Thymus (tissue), 14 donors: ENCODE results near the gene DDX17. TPM values are rescaled to one million over a fixed set of nuclear protein-coding genes. Genes with fewer than 3 reads are reported as not detected.
A peak's percentile ranks its signal among the peaks of the same experiment; 100 is the strongest.

Experiments used
- DNase-seq, 9 donors: peaks; one replicate each; pipeline ENCODE4 v3.0.0-alpha.2; 2013; ENCODE audit warnings: low spot score in 9 of 9, low read depth in 6 of 9, missing footprints in 1 of 9
- H3K27ac ChIP-seq, 2 donors: one replicate each; pipeline ENCODE4 v1.5.1; 2013; ENCODE audit warnings: control low read depth in 1 of 2, low read depth in 1 of 2, low read length in 1 of 2, mild to moderate bottlenecking in 1 of 2, moderate library complexity in 1 of 2
- H3K27me3 ChIP-seq, 2 donors: one replicate each; pipeline ENCODE4 v1.5.1; 2013; ENCODE audit warnings: low read length in 1 of 2; ENCODE audit not compliant: control insufficient read depth in 2 of 2, insufficient read depth in 1 of 2
- H3K36me3 ChIP-seq, 2 donors: one replicate each; pipeline ENCODE4 v1.5.1; 2013; ENCODE audit warnings: low read length in 1 of 2, mild to moderate bottlenecking in 1 of 2, moderate library complexity in 1 of 2; ENCODE audit not compliant: control insufficient read depth in 2 of 2, insufficient read depth in 2 of 2
- H3K4me1 ChIP-seq, 2 donors: one replicate each; pipeline ENCODE4 v1.5.1; 2013; ENCODE audit warnings: low read length in 2 of 2; ENCODE audit not compliant: control insufficient read depth in 2 of 2, insufficient read depth in 2 of 2
- H3K4me3 ChIP-seq, 2 donors: one replicate each; pipeline ENCODE4 v1.5.1; 2013; ENCODE audit warnings: low read length in 2 of 2, control low read depth in 1 of 2, mild to moderate bottlenecking in 1 of 2
- H3K9me3 ChIP-seq, 2 donors: one replicate each; pipeline ENCODE4 v1.5.1; 2013; ENCODE audit warnings: low read length in 1 of 2, mild to moderate bottlenecking in 1 of 2; ENCODE audit not compliant: control insufficient read depth in 2 of 2, insufficient read depth in 1 of 2
- WGBS: extraction: QIAGEN DNeasy Blood & Tissue Kit; methylation state at CpG from one replicate; pipeline ENCODE4 v1.1.7; 2013; 5-methylcytosine and 5-hydroxymethylcytosine counted together
- long read RNA-seq, 10 donors: transcript quantifications; one replicate each; lab custom pipeline, GENCODE V29; 2026
- polyA plus RNA-seq: library from polyadenylated mRNA; stranded (reverse); fragments of 200-250 nt; gene quantifications from one replicate; pipeline ENCODE4 v1.2.3, GENCODE V29; 2013
- total RNA-seq: library from RNA; stranded (reverse); fragments of 120-200 nt; gene quantifications from one replicate; pipeline ENCODE4 v1.2.4, GENCODE V29; 2013
- donor health status: healthy.

DDX17 gene
- total RNA-seq (402 TPM), polyA plus RNA-seq (325 TPM)
- long read RNA-seq, donor 1, transcript DDX17-204 (2 exons, 1,853 nt): major isoform, 7 of 64 reads
- long read RNA-seq, donor 1, partial matches to known transcripts: 57 of 64 reads
- long read RNA-seq, donor 1, other reads (novel, unspliced or antisense): 0 of 64 reads
- long read RNA-seq, donor 2, full-length matches to known transcripts: 82 of 466 reads
- long read RNA-seq, donor 2, partial matches to known transcripts: 384 of 466 reads
- long read RNA-seq, donor 2, other reads (novel, unspliced or antisense): 0 of 466 reads
- long read RNA-seq, donor 3, full-length matches to known transcripts: 82 of 401 reads
- long read RNA-seq, donor 3, partial matches to known transcripts: 319 of 401 reads
- long read RNA-seq, donor 3, other reads (novel, unspliced or antisense): 0 of 401 reads
- long read RNA-seq, donor 4, full-length matches to known transcripts: 34 of 152 reads
- long read RNA-seq, donor 4, partial matches to known transcripts: 118 of 152 reads
- long read RNA-seq, donor 4, other reads (novel, unspliced or antisense): 0 of 152 reads
- long read RNA-seq, donor 5, full-length matches to known transcripts: 94 of 670 reads
- long read RNA-seq, donor 5, partial matches to known transcripts: 576 of 670 reads
- long read RNA-seq, donor 5, other reads (novel, unspliced or antisense): 0 of 670 reads
- long read RNA-seq, donor 6, full-length matches to known transcripts: 64 of 201 reads
- long read RNA-seq, donor 6, partial matches to known transcripts: 137 of 201 reads
- long read RNA-seq, donor 6, other reads (novel, unspliced or antisense): 0 of 201 reads
- long read RNA-seq, donor 7, full-length matches to known transcripts: 51 of 176 reads
- long read RNA-seq, donor 7, partial matches to known transcripts: 125 of 176 reads
- long read RNA-seq, donor 7, other reads (novel, unspliced or antisense): 0 of 176 reads
- long read RNA-seq, donor 8, full-length matches to known transcripts: 27 of 118 reads
- long read RNA-seq, donor 8, partial matches to known transcripts: 91 of 118 reads
- long read RNA-seq, donor 8, other reads (novel, unspliced or antisense): 0 of 118 reads
- long read RNA-seq, donor 9, full-length matches to known transcripts: 45 of 162 reads
- long read RNA-seq, donor 9, partial matches to known transcripts: 117 of 162 reads
- long read RNA-seq, donor 9, other reads (novel, unspliced or antisense): 0 of 162 reads
- long read RNA-seq, donor 10, full-length matches to known transcripts: 32 of 148 reads
- long read RNA-seq, donor 10, partial matches to known transcripts: 116 of 148 reads
- long read RNA-seq, donor 10, other reads (novel, unspliced or antisense): 0 of 148 reads

GRCh38 chr22:38506118-38506962 lies at the start of gene DDX17:
Gene DDX17 (minus strand): TSS chr22:38506311.
- peak; percentile 98 to 100 (median 100) for DNase-seq
- Histone ChIP-seq H3K9me3 (peaks cover 0 to 9% of the 10 kb centered on the region in 2 donors), H3K36me3 (peaks cover 6 to 29% of the 10 kb centered on the region in 2 donors), H3K27ac (peak within 1 kb of the TSS; percentile 100), H3K4me1 (peaks cover 7 to 13% of the 10 kb centered on the region in 2 donors), H3K27me3 (no peaks in the 10 kb centered on the region), H3K4me3 (peak within 1 kb of the TSS; percentile 69 to 97)
- WGBS: under 1% methylated on average over 83 of the region's 83 CpGs

- WGBS: 98% methylated on average over 3 of the region's 3 CpGs
- H3K4me3 ChIP-seq: no peak overlapping the region
Observed at GRCh38 chr22:38554281-38554680, 48.2 kb upstream of the DDX17 start.

GRCh38 chr22:38549101-38549894 lies 43.2 kb upstream of the DDX17 start:
- no peaks in the 10 kb centered on the region for H3K9me3 ChIP-seq
- no peaks in the 10 kb centered on the region for H3K4me1 ChIP-seq
- no peak overlapping the region for H3K27ac ChIP-seq
- no peak for DNase-seq
- WGBS: 95% methylated on average over 7 of the region's 7 CpGs
- H3K4me3 ChIP-seq: no peak overlapping the region
- no peaks in the 10 kb centered on the region for H3K27me3 ChIP-seq
- H3K36me3 ChIP-seq: no peaks in the 10 kb centered on the region

More at GRCh38 chr22:38554281-38554680, 48.2 kb upstream of the DDX17 start:
- H3K4me1 ChIP-seq: no peaks in the 10 kb centered on the region
- no peak for DNase-seq
- H3K36me3 ChIP-seq: no peaks in the 10 kb centered on the region
- no peaks in the 10 kb centered on the region for H3K9me3 ChIP-seq
- no peak overlapping the region for H3K27ac ChIP-seq
- H3K27me3 ChIP-seq: no peaks in the 10 kb centered on the region

- no peak for DNase-seq
- H3K27ac ChIP-seq: no peak overlapping the region
- 97% methylated on average over 2 of the region's 2 CpGs for WGBS
Observed at GRCh38 chr22:38540701-38541100, 34.6 kb upstream of the DDX17 start.

GRCh38 chr22:38531251-38531938 lies 25.3 kb upstream of the DDX17 start:
- peak overlapping the region; percentile 78 to 87 for H3K27ac ChIP-seq
- no peaks in the 10 kb centered on the region for H3K9me3 ChIP-seq
- peak in 1 of 9 donors; percentile 12 for DNase-seq
- peaks cover 4 to 10% of the 10 kb centered on the region in 2 donors for H3K4me1 ChIP-seq
- H3K36me3 ChIP-seq: no peaks in the 10 kb centered on the region
- H3K27me3 ChIP-seq: no peaks in the 10 kb centered on the region
- H3K4me3 ChIP-seq: peak overlapping the region in 1 of 2 donors; percentile 17
- WGBS: 95% methylated on average over 4 of the region's 4 CpGs

More at GRCh38 chr22:38540701-38541100, 34.6 kb upstream of the DDX17 start:
- Histone ChIP-seq H3K4me1 (no peaks in the 10 kb centered on the region), H3K27me3 (no peaks in the 10 kb centered on the region), H3K9me3 (no peaks in the 10 kb centered on the region), H3K4me3 (no peak overlapping the region), H3K36me3 (no peaks in the 10 kb centered on the region)

DNA sequence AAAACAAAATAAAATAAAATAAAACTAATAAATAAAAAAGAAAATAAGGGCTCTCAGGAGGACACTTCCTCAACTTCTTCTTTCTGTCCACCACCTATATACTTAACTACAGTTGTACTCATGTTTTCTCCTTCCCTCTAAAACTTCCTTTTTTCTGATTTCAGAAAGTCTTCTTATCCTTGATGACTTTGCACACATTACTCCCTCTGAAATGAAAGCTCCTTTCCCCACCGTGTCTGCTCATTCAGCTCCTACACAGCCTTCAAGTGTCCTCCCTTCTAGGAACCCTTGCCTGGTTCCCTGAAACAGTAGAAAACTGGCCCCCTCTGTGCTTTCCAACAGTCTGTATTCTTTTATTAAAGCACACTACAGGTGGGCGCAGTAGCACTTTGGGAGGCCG lies 18.3 kb upstream of the DDX17 start:
- 69% methylated on average over 3 of the region's 3 CpGs for WGBS
- H3K27ac ChIP-seq: no peak overlapping the region
- H3K36me3 ChIP-seq: no peaks in the 10 kb centered on the region
- no peaks in the 10 kb centered on the region for H3K27me3 ChIP-seq
- no peak overlapping the region for H3K4me3 ChIP-seq
- H3K9me3 ChIP-seq: no peaks in the 10 kb centered on the region
- DNase-seq: no peak
- no peaks in the 10 kb centered on the region for H3K4me1 ChIP-seq

DNA sequence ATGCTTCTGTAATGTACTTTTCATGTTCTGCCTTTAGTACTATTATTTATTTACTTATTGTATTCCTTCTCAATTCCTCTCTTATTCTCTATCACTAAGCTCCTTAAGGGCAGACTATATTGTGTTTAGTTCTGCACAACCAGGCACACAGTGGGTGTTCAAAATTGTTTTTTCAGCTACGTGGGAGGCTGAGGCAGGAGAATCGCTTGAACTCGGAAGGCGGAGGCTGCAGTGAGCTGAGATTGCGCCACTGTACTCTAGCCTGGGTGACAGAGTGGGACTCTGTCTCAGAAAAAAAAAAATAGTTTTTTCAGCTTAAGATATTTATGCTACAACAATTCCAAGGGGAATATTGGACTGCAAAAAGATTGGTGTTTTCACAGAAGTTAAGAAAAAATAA lies 17.4 kb upstream of the DDX17 start:
- H3K36me3 ChIP-seq: no peaks in the 10 kb centered on the region
- H3K9me3 ChIP-seq: no peaks in the 10 kb centered on the region
- no peak for DNase-seq
- 97% methylated on average over 5 of the region's 5 CpGs for WGBS
- H3K4me1 ChIP-seq: no peaks in the 10 kb centered on the region
- H3K27ac ChIP-seq: no peak overlapping the region
- no peak overlapping the region for H3K4me3 ChIP-seq
- no peaks in the 10 kb centered on the region for H3K27me3 ChIP-seq
